Measurements from ENCODE around the gene SYNE2.

DNA sequence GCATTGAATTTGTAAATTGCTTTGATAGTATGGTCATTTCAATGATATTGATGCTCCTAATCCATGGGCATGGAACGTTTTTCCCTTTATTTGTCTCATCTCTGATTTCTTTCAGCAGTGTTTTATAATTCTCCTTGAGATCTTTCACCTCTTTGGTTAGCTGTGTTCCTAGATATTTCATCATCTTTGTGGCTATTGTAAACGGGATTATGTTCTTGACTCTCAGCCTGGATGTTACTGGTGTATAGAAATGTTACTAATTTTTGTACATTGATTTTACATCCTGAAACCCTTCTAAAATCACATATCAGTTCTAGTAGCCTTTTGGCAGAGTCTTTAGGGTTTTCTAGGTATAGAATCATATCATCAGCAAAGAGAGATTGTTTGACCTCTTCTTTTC, 52.6 kb downstream of the SYNE2 start:
- TF ChIP-seq, protein P1, sequence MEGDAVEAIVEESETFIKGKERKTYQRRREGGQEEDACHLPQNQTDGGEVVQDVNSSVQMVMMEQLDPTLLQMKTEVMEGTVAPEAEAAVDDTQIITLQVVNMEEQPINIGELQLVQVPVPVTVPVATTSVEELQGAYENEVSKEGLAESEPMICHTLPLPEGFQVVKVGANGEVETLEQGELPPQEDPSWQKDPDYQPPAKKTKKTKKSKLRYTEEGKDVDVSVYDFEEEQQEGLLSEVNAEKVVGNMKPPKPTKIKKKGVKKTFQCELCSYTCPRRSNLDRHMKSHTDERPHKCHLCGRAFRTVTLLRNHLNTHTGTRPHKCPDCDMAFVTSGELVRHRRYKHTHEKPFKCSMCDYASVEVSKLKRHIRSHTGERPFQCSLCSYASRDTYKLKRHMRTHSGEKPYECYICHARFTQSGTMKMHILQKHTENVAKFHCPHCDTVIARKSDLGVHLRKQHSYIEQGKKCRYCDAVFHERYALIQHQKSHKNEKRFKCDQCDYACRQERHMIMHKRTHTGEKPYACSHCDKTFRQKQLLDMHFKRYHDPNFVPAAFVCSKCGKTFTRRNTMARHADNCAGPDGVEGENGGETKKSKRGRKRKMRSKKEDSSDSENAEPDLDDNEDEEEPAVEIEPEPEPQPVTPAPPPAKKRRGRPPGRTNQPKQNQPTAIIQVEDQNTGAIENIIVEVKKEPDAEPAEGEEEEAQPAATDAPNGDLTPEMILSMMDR (IDR thresholded peaks at IDR 0.05): no peak
- TF ChIP-seq POLR2A (IDR thresholded peaks at IDR 0.05) (no peak), POLR2AphosphoS5 (IDR thresholded peaks at IDR 0.05; ENCODE audit: insufficient read depth in 1 of 2, low read depth in 1 of 2) (no peak)

Data from vagina (tissue), 2 donors.